ENCODE results near the gene SIRT4. TPM values are rescaled to one million over a fixed set of nuclear protein-coding genes. Genes with fewer than 3 reads are reported as not detected.

The SIRT4 gene
- total and polyA plus RNA-seq, 10 of the 15 experiments (the other 5 are each of a cell fraction or from before 2014, with no cell fraction given): 0.19 to 0.98 (median 0.44) TPM

DNA sequence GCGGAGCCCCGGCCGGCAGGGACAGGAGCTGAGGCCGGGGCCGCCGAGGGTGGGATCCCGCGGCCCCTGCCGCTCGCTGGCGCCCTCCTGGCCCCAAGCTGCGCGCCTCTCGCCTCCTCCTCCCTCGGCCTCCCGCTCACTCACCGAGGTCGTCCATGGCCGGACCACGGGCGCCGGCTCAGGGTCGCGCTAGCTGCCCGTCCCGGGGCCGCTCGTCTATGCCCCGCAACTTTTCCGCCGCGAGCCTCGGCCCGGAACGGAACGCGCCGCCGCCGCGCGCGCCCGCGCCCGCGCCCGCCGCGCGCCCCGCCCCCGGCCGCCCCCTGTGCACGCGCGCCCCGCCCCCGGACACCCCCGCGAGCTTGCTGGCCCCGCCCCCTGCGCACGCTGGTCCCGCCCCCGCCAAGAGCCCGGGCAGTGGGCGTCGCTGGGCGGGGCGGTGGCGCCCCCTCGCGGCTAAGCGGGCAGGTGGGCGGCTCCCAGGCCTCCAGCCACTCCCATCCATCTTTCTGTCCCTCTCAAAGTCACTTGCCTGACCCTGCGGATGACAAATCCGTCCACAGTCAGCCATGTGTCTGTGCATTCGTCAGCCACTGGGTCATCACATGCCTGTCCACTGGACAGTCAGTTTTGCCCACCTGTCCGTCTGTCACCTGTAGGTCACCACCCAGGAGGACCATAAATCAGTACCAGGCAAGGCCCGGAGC lies 36.5 kb upstream of the SIRT4 start, which contains the start of gene PXN:
TSS of gene PXN (minus strand) at position 258 of the 707 bp plus-strand sequence. CDS start at position 157, 101 bp downstream.
- H3K4me3 ChIP-seq: peak within 1 kb of the TSS; percentile 63
- in situ Hi-C loops (cut with MboI): no loop called here
- peak within 1 kb of the TSS; percentile 68 for H2AFZ ChIP-seq (ENCODE audit: control insufficient read depth, low read depth, low read length)
- DNase-seq (ENCODE audit: low read depth, low spot score): peak; percentile 28
- H3K79me2 ChIP-seq (ENCODE audit: control insufficient read depth, insufficient read depth, low read length): no peaks in the 10 kb centered on the region
- ATAC-seq: peak; percentile 95
- CTCF ChIA-PET: interaction anchor here (0.7 to 9.8 kb wide), 15 partner anchors 9 to 252 kb away, joined by 3 to 287 read pairs (median 4); partner anchors contain the start of genes RNU4-2, RPLP0 and SIRT4
- POLR2A ChIA-PET: interaction anchor here (0.5 to 2.0 kb wide), 4 partner anchors 26 to 1106 kb away, joined by 3 to 17 read pairs (median 4); partner anchors contain the start of gene RNU4-2
- H3K4me2 ChIP-seq (ENCODE audit: control insufficient read depth, insufficient read depth): peak within 1 kb of the TSS; percentile 89
- H3K27ac ChIP-seq (ENCODE audit: control insufficient read depth, insufficient read depth): no peak within 1 kb of the TSS
- SMC1A ChIA-PET (ENCODE audit: uncharacterized antibody, unreplicated experiment): interaction anchor here (0.6 to 7.8 kb wide), 6 partner anchors 9 to 514 kb away, joined by 3 to 152 read pairs (median 3); partner anchors contain the start of gene RPLP0
- intact Hi-C loops (cut with micrococcal nuclease; ENCODE audit: unreplicated experiment): loop anchor here (1.0 to 10.0 kb wide), 3 partner anchors 37 to 151 kb away; partner anchors contain the start of gene RAB35
- no peaks in the 10 kb centered on the region for H4K20me1 ChIP-seq (ENCODE audit: control insufficient read depth, insufficient read depth)
- no peaks in the 10 kb centered on the region for H3K9me3 ChIP-seq (replicated peaks; ENCODE audit: control insufficient read depth, insufficient read depth, low read length)
- no TSS peak for BruUV-seq (replicated peaks)
- H3K4me1 ChIP-seq (ENCODE audit: control insufficient read depth, insufficient read depth, low read length): 0 out of 2 replicates have a peak, but pooled peaks cover 3% of the 10 kb centered on the region
- no peaks in the 10 kb centered on the region for H3K36me3 ChIP-seq (ENCODE audit: control insufficient read depth in 2 of 2, insufficient read depth in 2 of 2, low read length in 1 of 2)
- WGBS (ENCODE audit: insufficient coverage, insufficient replicate concordance, low lambda C conversion rate, missing lambda C conversion rate): 5% methylated on average over 27 of the region's 81 CpGs
- H3K27me3 ChIP-seq (replicated peaks in 1 of 2; ENCODE audit: control insufficient read depth in 2 of 2, insufficient read depth in 2 of 2, low read length in 1 of 2): peaks cover 1 to 4% of the 10 kb centered on the region in 2 experiments; a peak in 3 of 4 replicates
- RAD21 ChIA-PET (ENCODE audit: unreplicated experiment): interaction anchor here (0.7 to 4.5 kb wide), 15 partner anchors 9 to 276 kb away, joined by 3 to 170 read pairs (median 4); partner anchors contain the start of genes BICDL1, RAB35, RNU4-1 and RNU4-2
- H3K9ac ChIP-seq (ENCODE audit: control insufficient read depth, insufficient read depth, low read length): peak within 1 kb of the TSS; percentile 56
- peak; percentile 80 for FAIRE-seq
- TF ChIP-seq CBX5 (IDR thresholded peaks at IDR 0.05; ENCODE audit: low read depth) (no peak), BMI1 (IDR thresholded peaks at IDR 0.05; ENCODE audit: borderline replicate concordance) (no peak), HDAC2 (IDR thresholded peaks at IDR 0.05) (no peak), ZNF24 (IDR thresholded peaks at IDR 0.05) (0 out of 2 replicates have a peak, but pooled peaks have one; percentile 27), GABPA (IDR thresholded peaks at IDR 0.05; ENCODE audit: low read depth) (no peak), ETV6 (conservative IDR thresholded peaks at IDR 0.05 in 1 of 2, IDR thresholded peaks at IDR 0.05 in 1 of 2; ENCODE audit: borderline replicate concordance in 1 of 2, low read depth in 1 of 2) (no peak), BCL3 (IDR thresholded peaks at IDR 0.05; ENCODE audit: borderline replicate concordance, insufficient read depth, low read depth, low read length, poor library complexity, severe bottlenecking) (no peak), ZZZ3 (IDR thresholded peaks at IDR 0.05; ENCODE audit: control insufficient read depth, insufficient read length, low read depth) (no peak), MYB (IDR thresholded peaks at IDR 0.05; ENCODE audit: borderline replicate concordance, low read depth, low read length) (no peak), CHD2 (IDR thresholded peaks at IDR 0.05; ENCODE audit: borderline replicate concordance, low read depth, low read length) (no peak), EED (IDR thresholded peaks at IDR 0.05; ENCODE audit: low read depth) (no peak)
- TF ChIP-seq, protein P1, sequence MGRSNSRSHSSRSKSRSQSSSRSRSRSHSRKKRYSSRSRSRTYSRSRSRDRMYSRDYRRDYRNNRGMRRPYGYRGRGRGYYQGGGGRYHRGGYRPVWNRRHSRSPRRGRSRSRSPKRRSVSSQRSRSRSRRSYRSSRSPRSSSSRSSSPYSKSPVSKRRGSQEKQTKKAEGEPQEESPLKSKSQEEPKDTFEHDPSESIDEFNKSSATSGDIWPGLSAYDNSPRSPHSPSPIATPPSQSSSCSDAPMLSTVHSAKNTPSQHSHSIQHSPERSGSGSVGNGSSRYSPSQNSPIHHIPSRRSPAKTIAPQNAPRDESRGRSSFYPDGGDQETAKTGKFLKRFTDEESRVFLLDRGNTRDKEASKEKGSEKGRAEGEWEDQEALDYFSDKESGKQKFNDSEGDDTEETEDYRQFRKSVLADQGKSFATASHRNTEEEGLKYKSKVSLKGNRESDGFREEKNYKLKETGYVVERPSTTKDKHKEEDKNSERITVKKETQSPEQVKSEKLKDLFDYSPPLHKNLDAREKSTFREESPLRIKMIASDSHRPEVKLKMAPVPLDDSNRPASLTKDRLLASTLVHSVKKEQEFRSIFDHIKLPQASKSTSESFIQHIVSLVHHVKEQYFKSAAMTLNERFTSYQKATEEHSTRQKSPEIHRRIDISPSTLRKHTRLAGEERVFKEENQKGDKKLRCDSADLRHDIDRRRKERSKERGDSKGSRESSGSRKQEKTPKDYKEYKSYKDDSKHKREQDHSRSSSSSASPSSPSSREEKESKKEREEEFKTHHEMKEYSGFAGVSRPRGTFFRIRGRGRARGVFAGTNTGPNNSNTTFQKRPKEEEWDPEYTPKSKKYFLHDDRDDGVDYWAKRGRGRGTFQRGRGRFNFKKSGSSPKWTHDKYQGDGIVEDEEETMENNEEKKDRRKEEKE (IDR thresholded peaks at IDR 0.05): no peak

Data from GM12878 (cell line).